ENCODE data around the gene C9orf43. TPM values are rescaled to one million over a fixed set of nuclear protein-coding genes. Genes with fewer than 3 reads are reported as not detected.

Gene C9orf43
- total RNA-seq, 2 donors from 2014 or later: 0.21 to 0.29 TPM

- intact Hi-C loops (cut with DNase I): no loop called here
- ATAC-seq: no peak
- no peak for DNase-seq
Observed at GRCh38 chr9:113477661-113478060, 67.1 kb downstream of the C9orf43 start.

DNA sequence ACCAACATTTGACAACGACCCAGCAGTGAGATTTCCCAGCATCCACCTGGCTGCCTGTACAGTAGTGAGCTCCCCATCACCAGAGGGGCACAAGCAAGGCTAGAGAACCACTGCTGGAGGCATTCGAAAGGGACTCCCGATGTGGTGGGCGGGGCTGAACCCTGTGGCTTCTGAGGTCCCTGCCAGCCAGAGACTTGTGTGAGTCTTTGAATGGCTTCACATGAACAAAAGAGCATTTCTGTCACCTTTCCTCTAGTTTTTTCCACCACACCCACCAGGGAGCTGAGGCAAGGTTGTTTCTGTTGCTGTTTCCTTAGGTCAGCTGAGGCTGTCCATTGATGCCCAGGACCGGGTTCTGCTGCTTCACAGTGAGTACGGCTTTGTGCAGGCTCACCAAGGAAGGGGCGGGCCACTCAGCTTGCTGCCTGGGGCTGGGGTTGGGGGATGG, 68.7 kb downstream of the C9orf43 start:
- intact Hi-C loops (cut with DNase I): no loop called here
- ATAC-seq (no peak), DNase-seq (no peak)

Other genes starting within 250 kb of the C9orf43 start
- 10 to 100 TPM; 19.5 to 20.4 TPM for gene FKBP15, start 189.5 kb upstream of the C9orf43 start, total RNA-seq
- 10 to 100 TPM; 13.8 to 23.4 TPM for gene SLC31A1, start 189.2 kb upstream of the C9orf43 start, total RNA-seq
- 10 to 100 TPM; 33.3 to 33.8 TPM for gene CDC26, start 135.2 kb upstream of the C9orf43 start, total RNA-seq
- gene PRPF4, start 135.1 kb upstream of the C9orf43 start, total RNA-seq: 10 to 100 TPM in 1 of 2 donors, 1 to 10 TPM in 1; 9.9 to 14.3 TPM
- gene RNF183, start 107.4 kb upstream of the C9orf43 start, total RNA-seq: not detected
- gene WDR31, start 70.5 kb upstream of the C9orf43 start, total RNA-seq: 1 to 10 TPM; 4.9 to 5.7 TPM
- gene BSPRY, start 61.2 kb upstream of the C9orf43 start, total RNA-seq: 1 to 10 TPM in 1 of 2 donors, under 1 TPM in 1; 0.27 to 1.6 TPM
- 10 to 100 TPM in 1 of 2 donors, 1 to 10 TPM in 1; 8.7 to 18.8 TPM for gene HDHD3, start 33.8 kb upstream of the C9orf43 start, total RNA-seq
- 10 to 100 TPM; 32.8 to 39.1 TPM for gene ALAD, start 9.5 kb upstream of the C9orf43 start, total RNA-seq
- gene POLE3, start 72 bp upstream of the C9orf43 start, total RNA-seq: 10 to 100 TPM; 21.9 to 22.9 TPM
- 100 to 1,000 TPM; 124 to 131 TPM for gene RGS3, start 53.0 kb downstream of the C9orf43 start, total RNA-seq

Measured in left cardiac atrium (tissue), 4 donors.